HG02763 (cell line): ENCODE results near the gene TMC6.

Experiments used
- ATAC-seq: cut with Tn5 transposase; IDR thresholded peaks from one replicate; pipeline ENCODE4 v1.9.1; 2021; ENCODE audit warnings: mild to moderate bottlenecking, moderate library complexity; ENCODE audit not compliant: unreplicated experiment

The TMC6 gene

DNA sequence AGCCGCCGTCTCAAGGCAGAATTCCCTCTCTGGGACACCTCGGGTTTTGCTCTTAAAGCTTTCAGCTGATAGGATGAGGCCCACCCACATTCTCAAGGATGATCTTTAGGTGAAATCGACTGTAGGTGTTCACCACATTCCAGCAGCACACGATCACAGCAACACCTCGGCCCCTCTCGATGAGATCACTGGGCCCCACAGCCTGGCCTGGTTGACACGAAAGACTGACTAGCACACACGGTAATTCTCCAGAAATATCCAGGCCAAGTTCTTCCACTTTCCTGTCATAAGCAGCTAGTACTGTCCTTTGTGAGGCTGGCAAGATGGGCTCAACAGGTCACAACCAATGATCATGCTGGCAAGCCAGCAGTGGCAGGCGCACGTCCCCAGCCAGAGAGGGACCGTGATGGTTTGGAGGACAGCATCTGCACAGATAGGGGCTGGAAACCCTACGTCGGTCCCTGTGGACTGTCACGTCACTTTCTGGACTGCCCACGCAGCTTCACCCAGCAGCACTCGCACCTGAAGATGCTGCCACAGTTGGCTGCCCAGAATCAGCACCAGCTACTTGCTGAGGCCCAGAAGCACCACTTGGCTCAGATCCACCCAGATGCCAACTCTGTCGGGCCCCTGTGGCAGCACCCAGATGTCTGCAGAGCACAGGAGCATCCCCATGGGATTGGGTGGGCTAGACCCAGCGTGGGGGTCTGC, 17.4 kb downstream of the TMC6 start:
- no peak for ATAC-seq

- ATAC-seq: no peak
These were observed 18.1 kb downstream of the TMC6 start for GRCh38 chr17:78110363-78111015.

GRCh38 chr17:78109489-78109761, 19.1 kb downstream of the TMC6 start:
- no peak for ATAC-seq

DNA sequence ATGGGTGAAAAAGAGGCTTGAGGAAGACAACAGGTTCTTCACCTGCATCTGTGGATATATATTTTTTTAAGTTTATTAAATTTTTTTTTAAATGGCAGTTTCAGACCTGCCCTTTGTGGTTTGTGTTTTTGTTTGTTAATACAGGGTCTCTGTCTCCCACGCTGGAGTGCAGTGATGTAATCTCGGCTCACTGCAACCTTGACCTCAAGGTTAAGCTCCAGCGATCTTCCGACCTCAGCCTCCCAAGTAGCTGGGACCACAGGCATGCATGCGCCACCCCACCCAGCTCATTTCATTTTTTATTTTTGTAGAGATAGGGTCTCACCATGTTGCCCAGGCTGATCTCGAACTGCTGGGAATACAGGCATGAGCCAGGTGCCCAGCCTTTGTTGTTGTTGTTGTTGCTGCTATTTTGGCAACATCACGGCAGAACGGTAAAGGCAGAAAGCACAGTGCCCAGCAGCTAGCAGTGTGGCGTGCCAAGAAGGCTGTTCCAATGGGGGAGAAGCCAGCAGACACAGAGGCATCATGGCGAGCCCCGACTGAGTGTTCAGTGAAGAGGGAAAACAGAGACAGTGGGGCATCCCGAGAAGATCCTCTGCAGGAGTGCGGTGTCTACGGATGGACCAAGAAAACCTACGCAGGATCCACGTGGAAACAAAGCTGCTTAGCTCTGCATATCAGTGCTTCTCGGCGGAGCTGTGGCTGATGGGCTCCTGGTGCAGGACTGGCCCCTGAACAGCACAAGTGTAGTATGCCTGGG, 19.6 kb downstream of the TMC6 start:
- ATAC-seq: no peak

DNA sequence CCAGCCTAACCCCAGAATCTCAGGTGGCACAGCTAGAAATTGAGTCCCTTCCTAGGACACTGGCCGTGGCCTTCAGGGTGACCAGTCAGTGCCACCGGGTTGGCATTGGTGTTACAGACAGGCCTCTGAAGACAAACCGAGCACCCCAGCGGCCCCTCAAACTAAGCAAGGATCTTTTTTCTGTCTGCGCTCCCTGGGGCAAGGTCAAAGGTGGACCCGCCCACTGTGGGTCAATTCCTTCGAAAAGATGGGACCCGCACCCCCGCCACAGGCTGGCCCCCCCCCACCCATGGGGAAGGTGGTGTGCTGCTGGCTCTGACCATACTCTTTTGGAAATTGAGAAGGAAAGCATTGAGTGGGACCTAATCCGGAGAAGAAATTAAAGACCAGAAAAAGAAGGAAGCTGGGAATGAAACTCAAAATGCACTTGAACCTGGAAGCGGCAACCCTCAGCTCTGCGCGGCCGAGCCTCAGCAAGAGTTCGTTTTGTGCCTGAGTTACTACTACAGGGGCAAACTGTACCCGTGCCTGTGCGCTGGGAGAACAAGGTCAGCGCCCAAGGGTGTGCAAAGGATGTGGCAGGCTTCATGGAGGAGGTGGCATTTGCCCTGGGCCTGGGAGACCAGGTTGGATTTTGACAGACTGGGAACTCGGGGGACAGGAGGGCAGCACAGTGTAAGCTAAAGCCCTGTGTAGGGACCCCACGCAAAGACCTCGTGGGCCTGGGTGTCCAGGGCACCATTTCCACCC, 20.4 kb downstream of the TMC6 start:
- ATAC-seq: no peak

GRCh38 chr17:78107457-78107856, 21.1 kb downstream of the TMC6 start:
- no peak for ATAC-seq

- ATAC-seq: no peak
These were observed 22.3 kb downstream of the TMC6 start for GRCh38 chr17:78106211-78106610.

- ATAC-seq: no peak
These were observed 23.0 kb downstream of the TMC6 start for GRCh38 chr17:78105551-78105950.

DNA sequence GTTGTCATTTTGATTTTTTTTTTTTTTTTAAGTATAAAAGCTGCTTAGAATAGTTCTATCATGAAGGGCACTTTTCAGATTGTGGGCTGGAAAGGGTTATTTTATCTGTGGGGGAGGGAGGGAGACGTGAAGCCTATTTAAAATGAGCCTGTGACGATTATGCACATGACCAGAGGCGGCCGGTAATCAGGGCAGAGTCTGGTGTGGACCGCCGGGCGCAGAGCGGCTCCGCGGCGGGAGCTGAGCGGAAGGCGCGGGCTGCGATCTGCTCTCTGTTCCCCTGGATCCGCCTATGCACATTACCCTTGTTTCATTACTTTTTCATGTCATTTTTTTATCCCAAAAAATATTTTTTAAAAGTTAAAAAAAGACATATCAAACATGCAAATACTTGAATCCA, 23.5 kb downstream of the TMC6 start:
- no peak for ATAC-seq

DNA sequence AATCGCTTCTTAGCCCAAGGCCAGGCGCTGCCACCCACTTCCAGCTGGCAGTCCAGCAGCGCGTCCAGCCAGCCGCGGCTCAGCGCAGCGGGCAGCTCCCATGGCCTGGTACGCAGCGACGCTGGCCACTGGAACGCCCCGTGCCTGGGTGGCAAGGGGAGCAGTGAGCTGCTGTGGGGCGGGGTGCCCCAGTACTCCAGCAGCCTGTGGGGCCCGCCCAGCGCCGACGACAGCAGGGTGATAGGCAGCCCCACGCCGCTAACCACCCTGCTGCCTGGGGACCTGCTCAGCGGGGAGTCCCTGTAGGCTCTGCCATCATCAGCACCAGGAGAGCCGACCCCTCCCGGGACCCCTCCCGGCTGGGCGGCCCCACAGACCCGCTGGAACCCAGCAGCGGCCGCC, 24.0 kb downstream of the TMC6 start:
- no peak for ATAC-seq

DNA sequence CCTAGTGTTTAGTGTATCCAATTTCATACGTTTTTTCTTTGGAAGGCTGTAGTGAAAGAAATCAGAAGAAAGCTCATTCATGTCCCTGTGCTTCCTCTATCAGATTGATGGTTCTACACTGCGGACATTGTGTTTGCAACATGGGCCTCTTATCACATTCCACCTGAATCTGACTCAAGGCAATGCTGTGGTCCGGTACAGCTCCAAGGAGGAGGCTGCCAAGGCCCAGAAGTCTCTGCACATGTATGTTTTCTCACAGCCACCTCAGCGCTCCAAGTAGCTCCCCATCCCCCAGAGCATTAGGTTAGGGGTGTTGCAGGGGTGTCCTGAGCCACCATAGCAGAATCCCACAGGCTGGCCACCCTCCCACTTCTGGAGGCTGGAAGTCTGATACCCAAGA, 25.2 kb downstream of the TMC6 start:
- ATAC-seq: no peak

- ATAC-seq: no peak
These were observed 27.0 kb downstream of the TMC6 start for GRCh38 chr17:78101542-78101941.

- no peak for ATAC-seq
These were observed 27.4 kb downstream of the TMC6 start for GRCh38 chr17:78101112-78101511.

- ATAC-seq: no peak
These were observed 32.5 kb downstream of the TMC6 start for GRCh38 chr17:78096093-78096492.

DNA sequence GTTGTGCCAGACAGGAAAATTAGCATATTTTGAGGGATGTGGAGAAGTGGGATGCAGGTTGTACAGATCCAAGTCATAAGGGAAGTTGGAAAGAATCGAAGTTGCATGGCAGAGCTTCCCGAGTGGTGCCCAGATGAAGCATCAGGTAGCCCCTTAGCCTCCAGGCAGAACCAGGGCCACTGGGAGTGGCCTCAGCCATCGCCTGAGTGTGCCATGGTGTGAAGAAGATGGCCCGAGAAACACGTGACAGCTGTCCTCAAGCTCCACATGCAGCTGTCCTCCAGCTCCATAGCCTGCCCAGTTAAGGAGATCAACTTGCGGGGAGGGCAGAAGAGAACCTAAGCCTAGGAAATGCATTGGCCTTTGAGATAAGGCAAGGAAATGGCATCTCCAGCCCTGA, 33.5 kb downstream of the TMC6 start:
- ATAC-seq: no peak

DNA sequence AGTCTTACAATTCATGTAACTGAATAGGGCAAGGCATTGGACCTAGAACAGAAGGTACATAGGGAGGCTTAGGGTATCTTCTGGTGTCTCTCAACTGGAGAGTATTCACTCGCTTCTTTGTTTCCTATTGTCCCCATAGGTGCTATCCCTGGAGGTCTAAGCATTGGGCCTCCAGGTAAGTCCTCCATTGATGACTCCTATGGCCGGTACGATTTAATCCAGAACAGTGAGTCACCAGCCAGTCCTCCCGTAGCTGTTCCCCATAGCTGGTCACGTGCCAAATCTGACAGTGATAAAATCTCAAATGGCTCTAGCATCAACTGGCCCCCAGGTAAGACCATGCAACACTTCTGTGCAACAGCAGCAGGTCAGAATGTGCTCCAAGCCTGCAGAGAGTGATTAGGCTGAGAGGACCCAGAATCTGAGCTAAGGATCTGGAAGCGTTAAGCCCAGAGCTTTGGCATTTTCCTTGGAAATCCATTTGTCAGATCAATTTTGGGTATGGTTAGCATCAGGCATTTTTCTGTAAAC, 35.7 kb downstream of the TMC6 start:
- no peak for ATAC-seq

- no peak for ATAC-seq
These were observed 38.8 kb downstream of the TMC6 start for GRCh38 chr17:78089576-78090281.

GRCh38 chr17:78088529-78088928, 40.0 kb downstream of the TMC6 start:
- ATAC-seq: no peak

DNA sequence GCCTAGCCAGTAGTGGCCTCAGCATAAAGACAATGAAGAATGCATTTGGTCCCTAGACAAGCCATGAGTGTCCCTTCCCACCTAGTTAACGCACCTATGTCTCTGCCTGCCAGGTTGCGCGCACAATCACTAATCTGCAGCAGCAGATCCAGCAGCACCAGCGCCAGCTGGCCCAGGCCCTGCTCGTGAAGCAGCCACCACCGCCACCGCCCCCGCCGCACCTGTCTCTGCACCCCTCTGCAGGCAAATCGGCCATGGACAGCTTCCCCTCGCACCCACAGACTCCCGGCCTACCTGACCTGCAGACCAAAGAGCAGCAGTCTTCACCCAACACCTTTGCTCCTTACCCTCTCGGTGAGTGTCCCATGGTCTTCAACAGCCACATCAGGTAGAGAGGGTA, 41.8 kb downstream of the TMC6 start:
- ATAC-seq: no peak

DNA sequence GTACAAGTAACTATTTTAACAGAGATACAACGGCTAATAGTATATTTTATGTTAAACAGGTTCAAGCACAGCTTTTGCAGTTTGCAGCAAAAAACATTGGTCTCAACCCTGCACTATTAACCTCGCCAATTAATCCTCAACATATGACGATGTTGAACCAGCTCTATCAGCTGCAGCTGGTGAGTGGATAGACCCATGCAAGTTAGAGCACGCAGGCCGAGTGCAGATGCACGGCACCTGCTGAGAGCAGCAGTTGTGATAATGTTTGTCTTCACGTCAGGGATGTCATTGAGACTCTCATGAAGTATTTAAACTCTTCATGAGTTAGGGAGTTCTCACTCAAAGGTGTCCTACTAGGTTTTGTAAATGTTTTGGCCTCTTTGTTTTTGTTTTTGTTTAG, 45.6 kb downstream of the TMC6 start:
- ATAC-seq: no peak
